Measurements from ENCODE around the gene HPDL. TPM values are rescaled to one million over a fixed set of nuclear protein-coding genes. Genes with fewer than 3 reads are reported as not detected.

Gene HPDL
- total and polyA plus RNA-seq, 2 of the 4 experiments (the other 2 are of a cell fraction) = 0.54 to 1.1 TPM

DNA sequence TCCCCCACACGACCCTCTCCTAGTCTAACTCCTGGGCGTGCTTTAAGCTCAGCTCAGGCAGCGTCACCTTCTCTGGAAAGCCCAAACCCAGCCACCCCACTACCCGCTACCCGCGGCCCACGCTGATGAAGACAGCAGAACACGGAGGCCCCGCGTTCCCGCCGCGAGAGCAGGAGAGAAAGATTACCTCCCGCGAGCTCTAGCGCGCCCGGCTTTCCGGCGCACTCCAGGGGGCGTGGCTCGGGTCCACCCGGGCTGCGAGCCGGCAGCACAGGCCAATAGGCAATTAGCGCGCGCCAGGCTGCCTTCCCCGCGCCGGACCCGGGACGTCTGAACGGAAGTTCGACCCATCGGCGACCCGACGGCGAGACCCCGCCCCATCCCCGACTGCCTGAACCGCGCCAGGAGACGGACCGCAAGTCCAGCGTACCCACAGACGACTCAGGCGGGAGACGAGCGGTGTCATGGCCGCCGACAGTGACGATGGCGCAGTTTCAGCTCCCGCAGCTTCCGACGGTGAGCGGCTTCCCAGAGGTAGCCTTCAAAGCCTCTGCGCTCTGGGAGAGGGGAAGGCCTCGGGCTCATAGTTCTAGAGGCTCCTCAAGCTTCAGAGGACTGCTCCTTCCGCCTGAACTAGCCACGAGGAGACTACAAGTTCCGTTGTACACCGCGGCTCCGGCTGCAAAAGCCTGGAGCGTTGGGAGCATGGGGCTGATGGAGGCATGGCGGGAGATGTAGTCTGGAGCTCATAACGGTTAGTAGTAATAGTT is 13.3 kb downstream of the HPDL start, which contains the start of the genes MUTYH and TOE1 (continued):
- TF ChIP-seq CTCF (conservative IDR thresholded peaks at IDR 0.05; ENCODE audit: low read depth, low read length) = 0 out of 2 replicates have a peak, but pooled peaks have one; percentile 0
- TF ChIP-seq CEBPB (IDR thresholded peaks at IDR 0.05; ENCODE audit: low read depth, low read length) = no peak

Data from IMR-90 (cell line).